Keratinocyte (primary cell): ENCODE measurements around the gene RHOXF2B. TPM values are rescaled to one million over a fixed set of nuclear protein-coding genes. Genes with fewer than 3 reads are reported as not detected.
"Not testable (repeated sequence)": the region's sequence is repeated elsewhere in the genome, so short reads cannot be mapped to it uniquely, and the experiment has no call there.

Source experiments
- DNase-seq: peaks from one replicate; pipeline ENCODE4 v3.0.0-alpha.2; 2011; ENCODE audit warnings: low read depth, missing footprints, low spot score
- FAIRE-seq: peaks from 2 replicates; lab custom pipeline; 2011; peaks lifted over from hg19 to GRCh38; lab: Jason Lieb, UNC
- H2AFZ ChIP-seq: 2 replicates; pipeline ENCODE4 v1.6.0; 2012; ENCODE audit warnings: low read length, control low read depth, inconsistent platforms; ENCODE audit not compliant: control insufficient read depth
- H3K27ac ChIP-seq: 2 replicates; pipeline ENCODE4 v1.5.1; 2011; ENCODE audit warnings: low read length; ENCODE audit not compliant: control insufficient read depth, insufficient read depth
- H3K27me3 ChIP-seq: 3 replicates; pipeline ENCODE4 v1.6.0; 2011; ENCODE audit warnings: low read length; ENCODE audit not compliant: control insufficient read depth, insufficient read depth; ENCODE audit errors: extremely low read depth
- H3K36me3 ChIP-seq, 2 experiments: 2 replicates in 1 of 2; 3 replicates in 1 of 2; pipeline ENCODE4 v1.5.1; 2011; ENCODE audit warnings: low read length in 2 of 2, mild to moderate bottlenecking in 1 of 2; ENCODE audit not compliant: control insufficient read depth in 2 of 2, insufficient read depth in 2 of 2; ENCODE audit errors: extremely low read depth in 1 of 2
- H3K4me1 ChIP-seq: 3 replicates; pipeline ENCODE4 v1.5.1; 2011; ENCODE audit warnings: low read length; ENCODE audit not compliant: control insufficient read depth, insufficient read depth; ENCODE audit errors: extremely low read depth
- H3K4me2 ChIP-seq: 3 replicates; pipeline ENCODE4 v1.6.0; 2011; ENCODE audit warnings: low read depth, low read length; ENCODE audit not compliant: control insufficient read depth, insufficient read depth; ENCODE audit errors: extremely low read depth
- H3K4me3 ChIP-seq, 3 experiments: fragments of 200-600 bp in 1 of 3; sonication (generic) in 1 of 3; 2 replicates in 2 of 3; 3 replicates in 1 of 3; pipeline ENCODE4 v1.5.1; 2011 to 2016; ENCODE audit warnings: low read length in 3 of 3, mild to moderate bottlenecking in 3 of 3, control low read depth in 2 of 3, inconsistent platforms in 1 of 3, low read depth in 1 of 3, mixed read lengths in 1 of 3, mixed run types in 1 of 3, moderate library complexity in 1 of 3; ENCODE audit not compliant: control insufficient read depth in 2 of 3, insufficient read depth in 2 of 3; ENCODE audit errors: extremely low read depth in 1 of 3
- H3K79me2 ChIP-seq: 2 replicates; pipeline ENCODE4 v1.6.0; 2012; ENCODE audit warnings: low read length; ENCODE audit not compliant: control insufficient read depth, insufficient read depth
- H3K9ac ChIP-seq: 3 replicates; pipeline ENCODE4 v1.6.0; 2011; ENCODE audit warnings: low read length; ENCODE audit not compliant: control insufficient read depth, insufficient read depth; ENCODE audit errors: extremely low read depth
- H3K9me1 ChIP-seq: 3 replicates; pipeline ENCODE4 v1.6.0; 2011; ENCODE audit warnings: low read length; ENCODE audit not compliant: control insufficient read depth, insufficient read depth; ENCODE audit errors: extremely low read depth
- H3K9me3 ChIP-seq: 2 replicates; pipeline ENCODE4 v1.5.1; 2012; ENCODE audit warnings: low read depth, low read length; ENCODE audit not compliant: control insufficient read depth
- H4K20me1 ChIP-seq: 3 replicates; pipeline ENCODE4 v1.6.0; 2011; ENCODE audit warnings: low read length; ENCODE audit not compliant: control insufficient read depth, insufficient read depth; ENCODE audit errors: extremely low read depth
- CTCF ChIP-seq, 3 experiments: IDR thresholded peaks in 1 of 3; conservative IDR thresholded peaks in 1 of 3; optimal IDR thresholded peaks in 1 of 3; 2 replicates in 2 of 3; 3 replicates in 1 of 3; pipeline versions ENCODE3 to v1.5.1; 2011; ENCODE audit warnings: low read length in 3 of 3, mild to moderate bottlenecking in 3 of 3, moderate library complexity in 2 of 3, control low read depth in 1 of 3, inconsistent platforms in 1 of 3; ENCODE audit not compliant: insufficient read depth in 2 of 3; ENCODE audit errors: extremely low read depth in 1 of 3
- EZH2 ChIP-seq: IDR thresholded peaks from one replicate; pipeline ENCODE4 v1.6.1; 2012; ENCODE audit warnings: inconsistent platforms, mild to moderate bottlenecking, low read length, moderate library complexity
- dilution Hi-C: fragments of 300-500 bp; cut with MboI; formaldehyde crosslinking; loops from one replicate; pipeline ENCODE4 v1.7.0; 2020; ENCODE audit warnings: low sequenced_read_pairs; ENCODE audit not compliant: extremely low pct_ligation_motif_present
- polyA plus RNA-seq, 5 experiments: library from polyadenylated mRNA; depleted of rRNA in 3 of 5; stranded (reverse) in 3 of 5; stranded (forward) in 1 of 5; unstranded in 1 of 5; fragments of >200 nt; gene quantifications; 1 replicate in 1 of 5; 2 replicates in 3 of 5; 3 replicates in 1 of 5; pipeline versions ENCODE4 v1.2.1 to v1.2.3, GENCODE V29; 2011 to 2012; ENCODE audit warnings: missing spikeins in 2 of 5, low read depth in 1 of 5, low replicate concordance in 1 of 5

RHOXF2B gene
- polyA plus RNA-seq, 1 donor (not counting 4 experiments of a cell fraction or from before 2014, with no cell fraction given), result 0.03 TPM

- FAIRE-seq, result no peak
- dilution Hi-C loops, result no loop called here
- H3K9me3 ChIP-seq, result no peaks in the 10 kb centered on the region
- no peaks in the 10 kb centered on the region for H3K27me3 ChIP-seq
- H4K20me1 ChIP-seq, result no peaks in the 10 kb centered on the region
- DNase-seq, result no peak
- no peak overlapping the region for H3K9ac ChIP-seq
- no peaks in the 10 kb centered on the region for H3K36me3 ChIP-seq
- no peaks in the 10 kb centered on the region for H3K9me1 ChIP-seq
- no peaks in the 10 kb centered on the region for H3K4me1 ChIP-seq
- H3K4me2 ChIP-seq, result no peak overlapping the region
- H2AFZ ChIP-seq, result no peak overlapping the region
- H3K79me2 ChIP-seq, result no peaks in the 10 kb centered on the region
- no peak overlapping the region for H3K4me3 ChIP-seq
- TF ChIP-seq CTCF (optimal IDR thresholded peaks at IDR 0.05 in 1 of 3, IDR thresholded peaks at IDR 0.05 in 1 of 3, conservative IDR thresholded peaks at IDR 0.05 in 1 of 3; ENCODE audit: extremely low read depth in 1 of 3, insufficient read depth in 2 of 3, low read length in 3 of 3) (no peak), EZH2 (no peak)
- H3K27ac ChIP-seq, result no peak overlapping the region
Measured at GRCh38 chrX:120109378-120109777, 31.9 kb upstream of the RHOXF2B start.

- H3K9me3 ChIP-seq, FAIRE-seq, dilution Hi-C loops: not testable (repeated sequence)
Measured at GRCh38 chrX:120104707-120105106, 27.2 kb upstream of the RHOXF2B start.

GRCh38 chrX:120101057-120101456 lies 23.6 kb upstream of the RHOXF2B start:
- H2AFZ ChIP-seq, H3K9me3 ChIP-seq, H3K27ac ChIP-seq, H3K9ac ChIP-seq, H3K4me3 ChIP-seq, H3K36me3 ChIP-seq, H3K79me2 ChIP-seq, FAIRE-seq, H3K4me1 ChIP-seq, DNase-seq, H3K9me1 ChIP-seq, H3K4me2 ChIP-seq, dilution Hi-C loops, H4K20me1 ChIP-seq, H3K27me3 ChIP-seq: not testable (repeated sequence)

More at GRCh38 chrX:120104707-120105106, 27.2 kb upstream of the RHOXF2B start:
- not testable (repeated sequence) for H3K9ac ChIP-seq, H3K4me3 ChIP-seq, H3K27me3 ChIP-seq, H4K20me1 ChIP-seq, DNase-seq, H3K27ac ChIP-seq, H3K4me1 ChIP-seq, H2AFZ ChIP-seq, H3K79me2 ChIP-seq, H3K9me1 ChIP-seq, H3K4me2 ChIP-seq, H3K36me3 ChIP-seq
